CD4-positive, alpha-beta T cell treated with Interleukin-15 for 1 hour (primary cell): ENCODE data around the gene RCC1.
"Not testable (repeated sequence)": the region's sequence is repeated elsewhere in the genome, so short reads cannot be mapped to it uniquely, and the experiment has no call there.

Source experiments
- DNase-seq: peaks from one replicate; pipeline ENCODE4 v3.0.0-alpha.2; 2020

RCC1 gene

DNA sequence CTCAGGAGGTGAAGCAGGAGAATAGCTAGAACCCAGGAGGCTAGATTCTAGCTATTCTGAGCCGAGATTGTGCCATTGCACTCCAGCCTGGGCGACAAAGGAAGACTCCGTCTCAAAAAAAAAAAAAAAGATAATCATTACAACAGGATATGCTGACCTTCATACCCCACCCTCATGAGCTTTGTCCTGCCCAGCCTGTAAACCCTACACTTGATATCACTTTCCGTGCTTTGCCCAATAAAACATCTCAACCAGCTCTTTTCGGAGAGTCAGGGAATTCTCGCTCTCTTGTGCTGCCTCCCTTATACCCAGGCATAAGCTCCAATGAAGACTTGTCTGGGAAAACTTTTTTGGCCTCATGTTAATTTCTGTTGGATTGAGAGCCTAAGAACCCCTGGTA, 45.5 kb downstream of the RCC1 start:
- no peak for DNase-seq

DNA sequence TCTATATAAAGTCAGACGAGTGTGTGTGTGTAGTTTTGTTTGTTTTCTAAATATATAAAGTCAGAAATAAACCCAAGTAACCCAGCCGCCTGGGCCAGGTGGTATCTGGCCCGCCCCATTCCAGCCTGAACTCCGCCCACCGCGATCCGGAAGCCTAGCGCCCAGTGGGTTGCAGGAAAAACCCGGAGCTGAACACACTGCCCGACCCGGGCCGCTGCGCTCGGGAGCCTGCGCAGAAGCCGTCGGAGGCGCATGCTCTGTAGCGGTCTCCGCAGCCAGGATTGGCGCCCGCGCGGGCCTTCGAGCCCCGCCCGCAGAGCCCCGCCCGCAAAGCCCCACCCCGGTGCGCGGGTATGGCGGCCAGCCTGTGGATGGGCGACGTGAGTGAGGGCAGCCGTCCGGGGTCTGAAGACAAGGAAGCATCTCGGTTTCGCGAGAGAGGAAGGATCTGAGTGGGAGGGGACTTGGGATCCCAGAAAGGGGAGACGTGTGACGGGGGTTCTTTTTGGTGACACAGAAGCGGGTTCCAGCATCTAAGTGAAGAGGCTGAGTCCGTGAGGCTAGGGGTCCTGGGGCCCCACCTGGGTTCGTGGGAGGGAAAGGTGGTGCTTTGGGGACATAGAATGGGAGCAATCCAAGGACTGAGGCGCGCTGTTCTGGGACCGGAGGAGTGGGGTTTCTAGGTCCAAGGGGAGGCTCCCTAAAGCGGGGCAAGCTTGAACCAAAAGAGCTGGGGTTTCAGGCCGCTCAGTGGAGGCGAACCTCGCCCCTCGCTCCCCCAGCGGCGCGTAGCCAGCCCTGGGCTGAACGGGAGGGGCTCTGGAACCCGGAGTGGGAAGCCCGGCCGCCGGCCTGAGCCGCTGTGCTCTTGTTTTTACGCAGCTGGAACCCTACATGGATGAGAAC, 47.2 kb downstream of the RCC1 start, which contains the start of gene TRNAU1AP:
TSS of gene TRNAU1AP (plus strand) at position 328 of the 906 bp plus-strand sequence. CDS start at position 354, 26 bp downstream.
- DNase-seq: peak; percentile 97

GRCh38 chr1:28560886-28561285, 55.0 kb downstream of the RCC1 start:
- DNase-seq: no peak

DNA sequence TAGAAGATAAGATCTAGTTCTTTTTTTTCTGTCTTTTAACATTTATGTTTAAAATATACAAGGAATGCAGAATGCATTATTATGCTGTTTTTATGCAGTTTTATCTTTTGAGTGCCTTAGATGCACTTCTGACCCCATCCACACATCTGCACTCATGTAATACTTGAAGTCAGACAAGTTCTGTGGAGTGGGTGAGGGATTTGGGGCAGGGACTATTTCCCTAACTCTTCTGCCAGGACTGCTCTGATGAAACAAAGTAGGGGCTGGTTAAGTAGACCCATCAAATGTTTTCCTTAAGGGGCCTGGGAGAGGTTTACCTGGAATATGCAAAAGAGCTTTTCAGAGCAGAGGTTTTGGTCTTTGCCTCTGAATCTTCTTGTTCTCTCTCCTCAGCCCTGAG, 58.5 kb downstream of the RCC1 start:
- no peak for DNase-seq

GRCh38 chr1:28565040-28565439, 59.2 kb downstream of the RCC1 start:
- no peak for DNase-seq

- DNase-seq: no peak
These were observed 59.9 kb downstream of the RCC1 start for GRCh38 chr1:28565726-28566125.

DNA sequence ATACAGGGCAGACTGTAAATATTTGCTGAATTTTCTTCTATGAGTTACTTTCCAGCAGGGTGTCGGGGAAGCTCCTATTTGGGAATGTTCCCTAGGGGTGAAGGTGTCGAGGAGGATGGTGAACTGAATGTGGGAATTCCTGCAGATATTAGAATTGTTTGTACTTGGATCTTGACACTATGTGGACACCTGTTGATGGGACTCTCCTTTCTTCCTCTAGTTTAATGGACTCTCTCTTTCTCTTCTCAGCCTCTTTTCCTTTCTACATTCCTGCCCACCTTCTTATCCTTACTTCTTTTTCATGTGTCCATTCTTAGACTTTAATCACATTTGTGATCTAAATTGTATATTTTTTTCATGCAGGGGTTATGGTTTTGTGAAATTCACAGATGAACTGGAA, 61.1 kb downstream of the RCC1 start:
- DNase-seq: no peak

DNA sequence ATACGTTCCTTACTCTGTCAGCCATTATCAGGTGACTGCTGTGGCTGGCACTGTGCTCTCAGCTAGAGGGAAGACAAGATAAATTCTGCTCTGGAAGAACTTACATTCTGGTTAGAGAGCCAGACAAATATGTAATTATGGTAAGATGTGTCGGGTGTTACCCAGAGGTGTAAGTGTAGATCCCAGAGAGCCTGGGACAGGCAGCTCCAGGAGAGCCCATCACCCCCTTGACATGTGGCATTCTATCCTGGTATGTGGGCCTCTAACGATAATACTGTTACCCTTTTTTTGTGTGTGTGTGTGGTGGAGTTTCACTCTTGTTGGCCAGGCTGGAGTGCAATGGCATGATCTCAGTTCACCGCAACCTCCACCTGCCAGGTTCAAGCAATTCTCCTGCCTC, 66.1 kb downstream of the RCC1 start:
- DNase-seq: no peak

- DNase-seq: not testable (repeated sequence)
These were observed 67.0 kb downstream of the RCC1 start for GRCh38 chr1:28572891-28573290.

DNA sequence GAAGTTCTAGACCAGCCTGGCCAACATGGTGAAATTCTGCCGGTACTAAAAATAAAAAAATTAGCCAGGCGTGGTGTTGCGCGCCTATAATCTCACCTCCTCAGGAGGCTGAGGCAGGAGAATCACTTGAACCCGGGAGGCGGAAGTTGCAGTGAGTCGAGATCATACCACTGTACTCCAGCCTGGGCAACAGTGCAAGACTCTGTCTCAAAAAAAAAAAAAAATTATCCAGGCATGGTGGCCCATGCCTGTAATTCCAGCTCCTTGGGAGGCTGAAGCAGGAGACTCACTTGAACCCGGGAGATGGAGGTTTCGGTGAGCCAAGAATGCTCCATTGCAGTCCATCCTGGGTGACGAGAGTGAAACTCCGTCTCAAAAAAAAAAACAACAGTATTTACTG, 67.7 kb downstream of the RCC1 start:
- DNase-seq: no peak

GRCh38 chr1:28577052-28577678, 71.3 kb downstream of the RCC1 start:
- no peak for DNase-seq

DNA sequence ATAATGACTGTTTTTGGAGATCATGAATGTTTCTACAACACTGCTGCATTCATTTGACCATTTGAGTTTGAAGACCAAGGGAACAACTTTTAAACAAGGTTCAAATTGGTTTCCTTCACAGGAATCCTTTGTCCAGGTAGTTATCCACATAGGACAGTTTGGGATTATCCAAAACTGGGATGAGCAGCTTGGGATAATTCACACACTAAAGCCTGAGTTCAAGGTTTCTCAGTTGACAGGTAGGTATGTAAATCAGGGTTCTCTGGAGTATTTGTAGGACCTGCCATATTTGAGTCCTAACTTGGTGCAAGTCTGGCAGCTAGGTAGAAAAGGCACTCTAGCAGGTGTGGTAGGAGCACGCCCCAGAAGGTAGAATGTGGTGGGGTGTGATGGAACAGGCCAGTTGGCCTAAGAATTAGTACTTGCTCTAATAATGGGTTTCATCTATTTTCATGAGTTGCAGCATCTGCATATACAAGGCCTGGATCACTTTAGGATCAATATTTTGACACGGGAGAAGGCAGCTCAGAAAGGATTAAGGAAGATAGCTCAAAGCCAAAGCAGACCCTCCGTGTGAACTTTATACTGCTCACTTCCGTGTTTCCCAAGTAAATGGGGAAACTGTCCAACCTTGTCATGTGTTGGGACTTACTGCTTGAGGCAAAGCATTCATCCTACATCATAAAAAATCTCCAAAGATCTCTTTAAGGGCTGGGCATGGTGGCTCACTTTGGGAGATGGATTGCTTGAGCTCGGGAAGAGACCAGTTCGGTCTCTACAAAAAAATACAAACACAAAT, 72.1 kb downstream of the RCC1 start:
- DNase-seq: no peak

DNA sequence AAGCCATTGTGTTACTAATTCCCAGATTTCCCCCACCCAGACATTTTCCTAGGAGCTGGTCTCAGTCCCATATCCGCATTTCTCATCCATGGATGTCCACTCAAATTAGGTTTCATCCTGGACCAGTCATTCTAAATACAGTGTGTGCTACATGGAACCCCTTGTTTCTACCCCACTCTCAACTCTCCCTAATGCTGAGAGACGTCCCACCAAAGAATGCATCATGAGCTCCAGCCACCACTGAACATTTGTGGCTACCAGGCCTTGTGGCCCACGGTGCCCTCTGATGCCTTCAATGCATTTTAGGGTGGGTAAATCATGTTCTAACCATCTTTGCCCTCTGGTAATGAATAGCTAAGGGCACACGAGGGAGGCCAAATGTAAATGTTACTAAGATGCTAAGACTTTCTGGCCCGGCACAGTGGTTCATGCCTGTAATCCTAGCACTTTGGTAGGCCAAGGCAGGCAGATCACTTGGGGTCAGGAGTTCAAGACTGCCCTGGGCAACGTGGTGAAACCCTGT, 72.9 kb downstream of the RCC1 start:
- no peak for DNase-seq

DNA sequence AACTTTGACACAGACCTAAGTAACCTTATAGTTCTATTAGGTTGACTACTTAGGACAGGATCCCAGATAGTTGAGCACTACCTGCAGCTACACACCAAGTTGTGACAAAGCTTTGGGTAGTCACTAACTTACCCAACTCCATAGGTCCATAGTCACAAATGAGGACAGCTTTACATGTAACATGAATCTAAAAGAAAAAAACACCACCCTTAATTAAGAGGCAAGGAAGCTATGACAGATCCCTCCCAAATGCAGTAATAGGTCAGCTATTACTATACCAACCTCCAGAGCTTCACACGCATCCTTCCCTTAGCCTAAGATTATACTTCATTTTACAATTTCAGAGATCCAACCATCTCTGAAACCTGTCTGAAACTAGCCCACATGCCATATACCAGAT, 73.6 kb downstream of the RCC1 start:
- DNase-seq: no peak

- DNase-seq: peak; percentile 57
These were observed 75.1 kb downstream of the RCC1 start for GRCh38 chr1:28580722-28581530.

DNA sequence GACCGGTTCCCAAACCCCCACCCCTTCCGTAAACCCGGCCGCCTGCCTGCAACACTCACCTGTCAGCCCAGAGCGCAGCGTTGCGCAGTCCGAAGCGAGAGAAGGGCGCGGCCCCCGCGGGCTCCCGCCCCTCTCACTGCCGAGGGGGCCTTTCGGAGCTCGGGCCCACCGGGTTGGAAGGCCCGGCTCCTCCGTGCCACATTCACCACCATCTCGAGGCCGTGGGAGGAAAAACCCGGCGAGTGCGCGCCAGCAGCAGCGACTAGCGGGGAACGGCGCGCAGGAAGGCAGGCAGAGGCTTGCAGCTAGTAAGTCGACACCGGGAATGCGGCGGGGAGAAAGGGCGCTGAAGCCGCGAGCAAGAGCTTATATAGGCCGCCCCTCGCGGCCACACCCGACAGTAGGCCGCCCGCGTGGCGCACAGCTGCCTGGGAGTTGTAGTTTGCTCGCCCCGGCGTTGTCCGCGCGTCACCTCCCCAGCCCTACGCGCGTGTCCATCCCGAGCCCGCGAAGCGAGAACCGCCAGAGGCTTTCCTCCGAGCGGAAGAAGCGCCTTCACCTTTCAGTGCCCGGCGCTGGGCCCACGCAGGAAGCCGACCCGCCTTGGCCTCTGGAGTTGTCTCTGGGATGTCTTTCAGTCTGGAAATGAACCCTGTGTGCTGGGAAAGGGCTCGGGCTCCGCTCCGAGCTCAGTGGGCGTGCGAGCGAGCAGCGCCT, 75.8 kb downstream of the RCC1 start:
- peak; percentile 94 for DNase-seq

GRCh38 chr1:28582248-28582615, 76.4 kb downstream of the RCC1 start:
- no peak for DNase-seq

- DNase-seq: not testable (repeated sequence)
These were observed 80.9 kb downstream of the RCC1 start for GRCh38 chr1:28586585-28587391.
